GM19023 (cell line): ENCODE measurements around the gene MAT2A.

Experiments used
- ATAC-seq: cut with Tn5 transposase; IDR thresholded peaks from one replicate; pipeline ENCODE4 v1.9.1; 2021; ENCODE audit warnings: mild to moderate bottlenecking, moderate library complexity; ENCODE audit not compliant: unreplicated experiment

The MAT2A gene

DNA sequence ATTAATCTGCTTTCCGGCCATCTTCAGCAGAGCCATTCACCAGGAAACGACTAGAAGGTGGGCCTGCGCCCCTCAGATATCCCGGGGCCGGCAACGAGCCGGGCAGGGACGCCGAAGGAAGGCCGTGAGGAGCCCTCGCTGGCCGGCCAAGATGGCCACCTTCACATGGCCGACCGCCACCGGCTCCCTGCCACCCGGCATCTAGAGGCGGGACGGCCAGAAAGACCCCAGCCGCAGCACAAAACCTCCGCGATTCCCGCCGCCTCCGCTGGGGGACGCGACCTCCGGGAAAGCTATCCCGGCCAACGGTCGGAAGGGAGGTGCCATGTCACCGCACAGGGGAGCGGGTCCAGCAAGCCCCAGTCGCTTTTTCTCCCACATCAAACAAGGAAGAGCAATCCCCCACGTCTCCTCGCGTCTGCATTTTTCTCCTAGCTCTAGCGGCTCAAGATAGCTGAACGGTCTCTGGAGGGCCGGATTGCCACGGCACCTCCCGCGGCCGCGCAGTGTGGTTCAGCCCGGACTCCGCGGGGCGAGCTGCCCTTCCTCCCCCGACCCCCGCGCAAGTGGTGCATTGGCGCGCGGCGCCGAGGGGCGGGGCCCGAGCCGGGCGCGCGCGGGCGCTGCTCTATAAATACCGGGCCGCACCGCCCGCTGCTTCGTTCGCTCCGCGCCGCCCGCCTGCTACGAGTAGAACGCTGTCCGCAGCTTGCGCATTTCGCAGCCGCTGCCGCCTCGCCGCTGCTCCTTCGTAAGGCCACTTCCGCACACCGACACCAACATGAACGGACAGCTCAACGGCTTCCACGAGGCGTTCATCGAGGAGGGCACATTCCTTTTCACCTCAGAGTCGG is at the start of gene MAT2A:
TSS of gene MAT2A (plus strand) at position 662 of the 854 bp plus-strand sequence. CDS start at position 782, 120 bp downstream.
- peak; percentile 72 for ATAC-seq

- ATAC-seq, result no peak
Observed at GRCh38 chr2:85490861-85491755, 47.9 kb upstream of the MAT2A start.

DNA sequence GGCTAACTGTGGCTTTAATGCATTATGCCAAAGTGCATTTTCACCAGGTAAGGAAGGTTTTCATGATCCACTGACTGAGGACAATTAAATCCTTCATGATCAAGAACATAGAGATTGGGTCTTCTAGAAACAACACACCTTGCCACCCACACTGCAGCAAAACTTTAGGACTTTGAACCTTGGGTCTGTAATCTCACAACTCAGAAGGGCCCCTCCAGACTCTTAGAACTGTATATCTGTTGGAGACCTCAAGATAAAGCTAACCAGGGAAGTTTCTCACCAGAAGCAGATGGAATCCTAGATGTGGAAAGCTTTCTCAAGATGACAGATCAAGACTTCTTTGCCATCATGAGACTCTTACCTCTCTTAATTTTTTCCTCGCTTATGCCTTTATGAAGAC is 42.5 kb upstream of the MAT2A start:
- no peak for ATAC-seq

GRCh38 chr2:85497944-85498630 is 40.9 kb upstream of the MAT2A start:
- no peak for ATAC-seq

DNA sequence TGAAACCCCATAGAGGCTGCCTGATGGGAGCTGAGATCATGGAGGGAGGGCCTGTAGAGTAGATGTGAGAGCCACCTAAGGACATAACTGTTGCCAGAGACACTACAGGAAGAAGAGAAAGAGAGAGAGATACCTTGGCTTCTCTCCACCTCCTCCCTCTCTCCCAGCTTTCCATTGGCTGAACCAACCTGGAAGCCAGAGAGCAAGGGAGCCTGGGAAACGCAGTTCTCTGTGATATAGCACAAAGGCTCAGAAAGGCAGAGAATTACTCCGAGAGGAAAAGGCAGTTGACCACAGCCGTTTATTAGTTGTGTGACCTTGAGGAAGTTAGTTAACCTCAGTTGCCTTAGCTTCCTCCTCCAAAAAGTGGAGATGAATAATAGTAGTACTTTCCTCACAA is 37.7 kb upstream of the MAT2A start:
- ATAC-seq, result no peak

DNA sequence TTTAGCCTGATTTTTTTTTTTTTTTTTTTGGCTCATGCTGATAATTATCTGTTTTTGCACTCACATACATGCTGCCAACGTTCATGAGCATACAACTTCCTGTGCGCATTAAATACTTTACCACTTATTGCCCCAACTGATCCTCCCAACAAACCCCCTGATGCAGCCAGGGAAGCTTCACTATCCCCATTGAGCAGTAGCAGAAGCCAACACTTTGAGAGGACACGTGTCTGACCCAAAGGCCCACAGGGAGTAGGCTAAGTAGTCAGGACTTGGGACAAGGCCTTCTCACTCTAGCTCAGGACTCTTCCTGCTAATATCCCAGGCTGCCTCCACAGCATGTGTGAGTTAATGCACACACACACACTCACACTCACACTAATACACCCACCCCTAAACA is 36.2 kb upstream of the MAT2A start:
- ATAC-seq, result no peak

GRCh38 chr2:85503168-85503850 is 35.7 kb upstream of the MAT2A start:
- no peak for ATAC-seq

- ATAC-seq, result no peak
Observed at GRCh38 chr2:85503851-85504777, 34.9 kb upstream of the MAT2A start.

DNA sequence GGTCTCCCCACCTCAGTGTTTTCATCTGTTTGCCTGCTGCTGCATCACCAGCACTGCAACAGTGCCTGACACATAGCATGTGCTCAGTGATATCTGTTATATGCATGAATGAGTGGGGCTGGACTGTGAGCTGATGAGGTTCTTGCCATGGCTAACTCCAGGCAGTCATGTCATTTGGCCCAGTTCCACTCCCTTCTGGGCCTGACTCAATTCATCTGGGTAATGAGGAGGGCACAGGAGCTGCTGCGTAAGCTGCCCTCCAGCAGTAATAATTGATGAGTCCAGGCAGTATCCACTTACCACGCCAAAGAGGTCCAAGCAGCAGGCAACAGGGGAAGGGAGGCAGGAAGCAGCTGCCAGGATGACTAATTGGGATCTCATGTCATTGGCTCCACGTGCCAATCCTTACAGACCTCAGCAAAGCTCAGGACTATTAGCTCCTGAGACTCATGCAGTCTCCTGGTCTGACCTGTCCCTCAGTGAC is 34.1 kb upstream of the MAT2A start:
- no peak for ATAC-seq

- ATAC-seq, result no peak
Observed at GRCh38 chr2:85505551-85506238, 33.3 kb upstream of the MAT2A start.

DNA sequence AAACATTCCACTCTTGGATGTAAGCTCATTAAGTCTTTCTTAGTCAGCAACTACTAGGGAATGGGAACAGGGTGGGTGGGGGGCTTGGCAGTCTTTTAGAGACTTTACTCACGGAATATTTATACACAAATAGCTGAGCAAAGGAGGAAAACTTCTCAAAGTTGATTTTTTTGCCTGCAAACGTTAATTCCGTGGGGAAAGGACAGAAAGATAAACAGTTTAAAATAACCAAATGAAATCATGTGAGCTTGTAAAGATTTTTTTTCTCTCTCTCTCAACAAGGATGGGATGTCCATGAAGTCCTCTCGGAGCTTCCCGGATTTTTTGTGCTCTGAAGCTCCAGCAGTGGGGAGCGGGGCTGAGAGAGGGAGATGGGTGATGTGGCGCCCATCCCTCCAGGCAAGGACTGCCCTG is 32.2 kb upstream of the MAT2A start:
- ATAC-seq, result no peak

- ATAC-seq, result no peak
Observed at GRCh38 chr2:85511008-85511811, 27.8 kb upstream of the MAT2A start.

DNA sequence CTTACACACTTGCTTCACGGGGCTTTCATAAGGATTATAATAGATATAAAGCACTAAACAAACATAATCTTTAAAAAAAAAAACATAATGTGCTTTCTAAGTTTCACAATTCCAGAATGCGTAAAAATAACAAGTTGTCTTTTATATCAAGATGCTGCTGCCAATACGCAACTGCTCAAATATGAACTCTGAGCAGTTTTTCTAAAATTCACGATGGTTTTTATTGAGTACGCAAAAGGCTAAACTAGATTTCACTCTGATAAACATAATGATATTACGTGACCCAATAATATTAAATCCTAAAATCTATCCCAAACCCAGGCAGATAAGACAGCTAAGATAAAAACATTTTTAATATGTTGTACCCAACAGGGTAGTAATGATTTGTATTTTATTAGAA is 24.6 kb upstream of the MAT2A start:
- no peak for ATAC-seq

DNA sequence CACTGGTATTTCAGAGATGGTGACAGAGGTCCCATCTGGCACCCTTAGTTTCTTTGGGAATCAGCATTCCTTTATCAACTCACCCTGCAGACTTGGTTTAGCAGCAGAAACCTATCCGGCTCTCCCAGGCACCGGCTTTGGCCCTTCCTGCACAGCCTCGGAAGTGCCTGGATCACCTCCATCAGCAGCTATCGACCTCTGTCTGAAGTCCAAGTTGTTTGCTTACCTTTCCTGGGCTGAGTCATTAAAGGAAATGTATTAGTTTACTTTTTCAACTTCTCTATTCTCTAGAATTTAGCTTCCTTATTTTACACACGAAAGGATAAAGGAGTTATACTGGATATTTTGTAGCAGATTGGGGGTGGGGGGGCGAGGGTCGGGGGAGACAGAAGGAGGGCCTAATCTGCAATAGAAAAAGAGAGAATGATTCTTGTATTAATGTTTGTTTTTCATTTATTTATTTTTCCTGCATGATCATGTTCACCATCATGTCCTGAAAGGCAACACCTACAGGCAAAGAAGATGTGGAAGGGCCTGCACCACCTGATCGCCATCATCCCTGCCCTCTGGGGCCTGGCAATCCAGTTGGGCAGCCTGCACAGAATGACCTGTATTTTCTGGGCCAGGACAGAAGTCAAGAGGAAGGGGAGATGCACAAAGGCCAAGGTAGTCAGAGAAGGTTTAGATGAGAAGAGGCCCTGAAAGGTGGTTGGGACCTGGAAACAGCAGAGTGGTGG is 22.1 kb upstream of the MAT2A start:
- no peak for ATAC-seq

DNA sequence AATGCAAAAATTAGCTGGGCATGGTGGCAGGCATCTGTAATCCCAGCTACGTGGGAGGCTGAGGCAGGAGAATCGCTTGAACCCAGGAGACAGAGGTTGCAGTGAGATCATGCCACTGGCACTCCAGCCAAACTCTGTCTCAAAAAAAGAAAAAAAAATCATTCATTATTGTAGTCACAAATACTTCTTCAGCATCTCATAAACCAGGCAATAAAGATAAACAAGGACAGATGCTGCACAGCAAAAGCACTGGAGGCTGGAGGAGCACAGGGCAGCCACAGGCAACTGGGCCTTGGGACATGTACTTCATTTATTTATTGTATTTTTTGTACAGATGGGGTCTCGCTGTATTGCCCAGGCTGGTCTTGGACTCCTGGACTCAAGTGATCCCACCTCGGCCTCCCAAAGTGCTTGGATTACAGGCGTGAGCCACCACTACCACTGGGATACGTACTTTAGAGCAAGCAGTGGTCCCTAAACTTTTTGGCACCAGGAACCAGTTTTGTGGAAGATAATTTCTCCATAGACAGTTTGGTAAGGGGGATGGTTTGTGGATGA is 16.8 kb upstream of the MAT2A start:
- no peak for ATAC-seq

DNA sequence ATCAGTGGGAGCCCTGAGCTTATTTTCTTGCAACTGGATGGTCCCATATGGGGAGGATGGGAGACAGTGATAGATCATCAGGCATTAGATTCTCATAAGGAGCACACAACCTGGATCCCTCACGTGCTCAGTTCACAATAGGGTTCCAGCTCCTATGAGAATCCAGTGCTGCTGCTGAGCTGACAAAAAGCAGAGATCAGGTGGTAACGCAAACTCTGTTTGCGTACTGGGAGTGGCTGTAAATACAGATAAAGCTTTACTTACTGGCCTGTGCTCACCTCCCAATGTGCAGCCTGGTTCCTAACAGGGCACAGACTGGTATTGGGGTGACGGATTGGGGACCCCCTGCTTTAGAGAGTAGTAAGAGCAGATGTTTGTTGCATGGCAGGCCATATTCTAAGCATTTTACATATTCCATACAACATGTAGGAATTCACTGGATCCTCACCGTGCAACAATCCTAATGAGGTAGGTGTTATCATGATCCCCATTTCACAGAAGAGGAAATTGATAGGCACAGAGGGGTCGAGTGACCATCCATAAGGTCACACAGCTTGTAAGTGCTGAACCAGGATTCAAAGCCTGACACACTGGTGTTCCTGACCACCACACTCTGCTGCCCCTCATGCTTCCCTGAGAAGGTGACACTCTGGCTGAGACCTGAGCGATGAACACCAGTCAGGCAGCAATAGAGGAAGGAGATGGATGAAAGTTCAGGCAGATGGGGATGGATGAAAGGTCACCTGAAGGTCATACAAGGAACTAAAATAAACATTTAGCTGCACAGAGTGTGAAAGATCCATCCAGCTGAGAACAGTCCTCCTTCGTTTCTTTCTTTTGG is 15.7 kb upstream of the MAT2A start:
- ATAC-seq, result no peak
